MCF 10A (cell line): ENCODE measurements around the gene HS6ST1. TPM values are rescaled to one million over a fixed set of nuclear protein-coding genes. Genes with fewer than 3 reads are reported as not detected.
"Not testable (repeated sequence)": the region's sequence is repeated elsewhere in the genome, so short reads cannot be mapped to it uniquely, and the experiment has no call there.

Experiments used
- BruUV-seq: library from RNA; stranded (reverse); fragments of 400-500 nt; replicated peaks from 2 replicates; lab custom pipeline; 2021; lab: Mats Ljungman, UMichigan
- CTCF ChIA-PET: fragments of 300-600 bp; sonication (Branson Sonifier 250); formaldehyde crosslinking; extraction: SDS; loops from one replicate; lab custom pipeline; 2021; ENCODE audit warnings: antibody characterized with exemption, inconsistent platforms; lab: Yijun Ruan, JAX
- POLR2A ChIA-PET: fragments of 300-600, 350-650 bp; sonication (Branson Sonifier 250); formaldehyde crosslinking; extraction: SDS; loops from one replicate; lab custom pipeline; 2020; ENCODE audit warnings: antibody characterized with exemption, inconsistent platforms; lab: Yijun Ruan, JAX
- DNase-seq: peaks from one replicate; pipeline ENCODE4 v3.0.0-alpha.2; 2018; ENCODE audit not compliant: unreplicated experiment
- H3K27ac Mint-ChIP-seq: one replicate; pipeline ENCODE4 v1.8.0; 2022; ENCODE audit warnings: mild to moderate bottlenecking, low read depth, mixed read lengths; ENCODE audit not compliant: unreplicated experiment
- H3K27me3 Mint-ChIP-seq: one replicate; pipeline ENCODE4 v1.8.0; 2022; ENCODE audit warnings: mixed read lengths; ENCODE audit not compliant: insufficient read depth, unreplicated experiment
- H3K36me3 Mint-ChIP-seq: one replicate; pipeline ENCODE4 v1.8.0; 2022; ENCODE audit warnings: mild to moderate bottlenecking, moderate library complexity, mixed read lengths; ENCODE audit not compliant: insufficient read depth, unreplicated experiment
- H3K4me1 Mint-ChIP-seq: one replicate; pipeline ENCODE4 v1.8.0; 2022; ENCODE audit warnings: mixed read lengths; ENCODE audit not compliant: insufficient read depth, unreplicated experiment
- H3K4me3 Mint-ChIP-seq: one replicate; pipeline ENCODE4 v1.8.0; 2022; ENCODE audit warnings: mild to moderate bottlenecking, moderate library complexity, mixed read lengths; ENCODE audit not compliant: unreplicated experiment
- H3K9me3 Mint-ChIP-seq: one replicate; pipeline ENCODE4 v1.8.0; 2022; ENCODE audit warnings: mixed read lengths; ENCODE audit not compliant: unreplicated experiment
- intact Hi-C: fragments of 100-400 bp; cut with micrococcal nuclease; formaldehyde crosslinking; loops from 2 replicates; pipeline ENCODE4 v1.14.1; 2022
- total RNA-seq: library from RNA; stranded (reverse); gene quantifications from 2 replicates; pipeline ENCODE4 v1.2.3, GENCODE V29; 2022
- TF ChIP-seq, protein P1 (sequence below): fragments of 200-600 bp; IDR thresholded peaks from one replicate; pipeline ENCODE4 v1.8.0; 2022; ENCODE audit warnings: antibody characterized with exemption, mild to moderate bottlenecking; ENCODE audit not compliant: unreplicated experiment

The HS6ST1 gene
- total RNA-seq, 1 experiment from 2014 or later = 9.6 TPM

DNA sequence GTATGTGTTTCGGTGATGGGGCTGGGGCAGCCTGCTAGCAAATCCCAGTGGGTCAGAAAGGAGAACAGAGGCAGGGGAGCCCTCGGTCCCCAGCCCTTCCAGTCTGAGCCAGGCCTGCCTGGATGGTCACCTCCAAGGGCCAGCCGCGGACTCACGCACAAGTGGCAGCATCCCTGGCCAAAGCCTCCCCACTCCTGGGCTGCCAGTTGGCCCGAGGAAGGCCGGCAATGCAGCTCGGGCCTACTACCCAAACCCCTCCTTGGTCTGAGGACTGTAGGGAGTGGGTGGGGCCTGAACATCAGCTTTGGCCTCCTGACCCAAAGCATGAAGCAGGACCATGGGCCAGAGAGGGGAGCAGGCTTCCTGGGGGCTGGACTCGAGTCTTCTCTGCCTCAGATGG is 51.5 kb downstream of the HS6ST1 start:
- H3K9me3 Mint-ChIP-seq, H3K4me1 Mint-ChIP-seq, H3K27me3 Mint-ChIP-seq, POLR2A ChIA-PET, intact Hi-C loops, H3K4me3 Mint-ChIP-seq, H3K27ac Mint-ChIP-seq, BruUV-seq, DNase-seq, CTCF ChIA-PET: not testable (repeated sequence)
- peaks cover 12% of the 10 kb centered on the region for H3K36me3 Mint-ChIP-seq

DNA sequence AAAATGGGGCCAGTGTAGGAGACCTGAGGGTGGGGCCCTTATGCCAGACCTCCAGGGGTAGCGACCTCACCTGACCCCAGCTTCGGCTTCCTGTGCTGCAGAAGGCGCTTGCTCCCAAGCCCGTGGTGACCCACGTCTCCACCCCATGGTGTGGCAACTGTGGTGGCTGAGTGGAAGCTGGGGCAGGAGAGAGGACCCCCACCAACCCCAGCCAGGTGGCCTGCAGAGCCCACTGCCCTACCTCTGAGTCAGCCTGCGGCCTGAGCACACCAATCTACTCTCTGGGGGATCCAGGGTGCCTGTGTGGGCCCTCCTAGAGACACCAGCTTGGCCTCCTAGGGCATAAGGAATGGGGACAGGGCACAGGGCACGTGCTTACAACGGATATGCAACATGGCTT is 52.2 kb downstream of the HS6ST1 start:
- H3K9me3 Mint-ChIP-seq, intact Hi-C loops, H3K27ac Mint-ChIP-seq, POLR2A ChIA-PET, H3K27me3 Mint-ChIP-seq, CTCF ChIA-PET, DNase-seq, BruUV-seq, H3K4me3 Mint-ChIP-seq, H3K4me1 Mint-ChIP-seq: not testable (repeated sequence)
- peaks cover 12% of the 10 kb centered on the region for H3K36me3 Mint-ChIP-seq

DNA sequence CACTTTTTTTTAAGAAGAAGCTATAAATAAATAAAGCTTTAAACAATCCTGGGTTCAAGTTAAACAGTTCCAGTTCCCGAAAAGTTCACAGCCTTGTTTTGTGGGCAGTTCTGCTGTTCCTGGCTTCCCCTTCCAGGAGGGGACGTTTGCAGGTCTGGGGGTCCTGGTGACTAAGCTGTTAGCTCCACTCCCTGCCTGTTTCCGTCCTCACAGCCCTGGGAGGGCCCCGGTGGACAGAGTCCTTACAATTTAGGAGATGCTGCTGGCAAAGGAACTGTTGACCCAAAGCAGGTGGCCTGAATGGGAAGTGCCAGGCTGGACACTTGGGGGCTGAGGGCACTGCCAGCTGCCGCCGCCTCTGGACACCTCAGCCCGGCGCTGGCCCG is 53.1 kb downstream of the HS6ST1 start:
- BruUV-seq, H3K4me1 Mint-ChIP-seq, H3K4me3 Mint-ChIP-seq, CTCF ChIA-PET, intact Hi-C loops, H3K27ac Mint-ChIP-seq, DNase-seq, H3K9me3 Mint-ChIP-seq, POLR2A ChIA-PET, H3K27me3 Mint-ChIP-seq: not testable (repeated sequence)
- H3K36me3 Mint-ChIP-seq = peaks cover 12% of the 10 kb centered on the region

GRCh38 chr2:128264881-128265607 is 53.6 kb downstream of the HS6ST1 start:
- Mint-ChIP-seq H3K27ac (no peak overlapping the region), H3K9me3 (no peaks in the 10 kb centered on the region), H3K27me3 (no peaks in the 10 kb centered on the region), H3K4me1 (no peaks in the 10 kb centered on the region), H3K36me3 (peaks cover 7% of the 10 kb centered on the region), H3K4me3 (no peak overlapping the region)
- CTCF ChIA-PET = no interaction called here
- no TSS peak for BruUV-seq
- intact Hi-C loops = no loop called here
- TF ChIP-seq, protein P1, sequence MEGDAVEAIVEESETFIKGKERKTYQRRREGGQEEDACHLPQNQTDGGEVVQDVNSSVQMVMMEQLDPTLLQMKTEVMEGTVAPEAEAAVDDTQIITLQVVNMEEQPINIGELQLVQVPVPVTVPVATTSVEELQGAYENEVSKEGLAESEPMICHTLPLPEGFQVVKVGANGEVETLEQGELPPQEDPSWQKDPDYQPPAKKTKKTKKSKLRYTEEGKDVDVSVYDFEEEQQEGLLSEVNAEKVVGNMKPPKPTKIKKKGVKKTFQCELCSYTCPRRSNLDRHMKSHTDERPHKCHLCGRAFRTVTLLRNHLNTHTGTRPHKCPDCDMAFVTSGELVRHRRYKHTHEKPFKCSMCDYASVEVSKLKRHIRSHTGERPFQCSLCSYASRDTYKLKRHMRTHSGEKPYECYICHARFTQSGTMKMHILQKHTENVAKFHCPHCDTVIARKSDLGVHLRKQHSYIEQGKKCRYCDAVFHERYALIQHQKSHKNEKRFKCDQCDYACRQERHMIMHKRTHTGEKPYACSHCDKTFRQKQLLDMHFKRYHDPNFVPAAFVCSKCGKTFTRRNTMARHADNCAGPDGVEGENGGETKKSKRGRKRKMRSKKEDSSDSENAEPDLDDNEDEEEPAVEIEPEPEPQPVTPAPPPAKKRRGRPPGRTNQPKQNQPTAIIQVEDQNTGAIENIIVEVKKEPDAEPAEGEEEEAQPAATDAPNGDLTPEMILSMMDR = no peak
- DNase-seq = no peak
- POLR2A ChIA-PET = no interaction called here

DNA sequence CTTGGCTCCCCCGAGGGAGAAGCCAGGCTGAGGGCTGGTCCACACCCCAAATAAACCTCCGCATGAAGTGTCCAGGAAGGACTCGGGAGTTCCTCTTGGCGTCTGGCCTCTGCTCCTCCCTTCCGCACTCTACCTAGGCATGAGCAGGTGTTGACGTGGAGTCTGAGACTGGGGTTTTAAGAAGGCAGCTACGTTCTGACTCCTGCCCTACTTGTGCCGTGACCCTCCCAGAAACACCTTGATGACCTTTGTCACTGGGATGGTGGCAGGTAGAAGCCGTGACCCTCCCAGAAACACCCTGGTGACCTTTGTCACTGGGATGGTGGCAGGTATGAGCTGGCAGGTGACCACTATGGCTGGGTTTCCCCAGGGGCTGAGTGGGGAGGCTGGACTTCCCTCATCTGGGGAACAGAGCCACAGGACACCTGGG is 54.8 kb downstream of the HS6ST1 start:
- no TSS peak for BruUV-seq
- no peaks in the 10 kb centered on the region for H3K4me1 Mint-ChIP-seq
- no peaks in the 10 kb centered on the region for H3K9me3 Mint-ChIP-seq
- no peak for DNase-seq
- H3K27ac Mint-ChIP-seq = no peak overlapping the region
- intact Hi-C loops = no loop called here
- H3K27me3 Mint-ChIP-seq = no peaks in the 10 kb centered on the region
- POLR2A ChIA-PET = no interaction called here
- CTCF ChIA-PET = interaction anchor here (0.6 kb wide), 2 partner anchors 8 to 19 kb away, joined by 3 read pairs; no protein-coding TSS in a partner anchor
- H3K4me3 Mint-ChIP-seq = no peak overlapping the region
- TF ChIP-seq, protein P1 = no peak
- H3K36me3 Mint-ChIP-seq = peaks cover 6% of the 10 kb centered on the region
